Endometrial microvascular endothelial cells (primary cell): ENCODE results near the gene ABCC1. TPM values are rescaled to one million over a fixed set of nuclear protein-coding genes. Genes with fewer than 3 reads are reported as not detected.
"Not testable (repeated sequence)": the region's sequence is repeated elsewhere in the genome, so short reads cannot be mapped to it uniquely, and the experiment has no call there.

Source experiments
- in situ Hi-C: cut with HindIII; loops from 2 replicates; pipeline ENCODE4 v1.10.0; 2017; ENCODE audit warnings: low sequenced_read_pairs, low pct_unique_long_range_greater_than_20kb; ENCODE audit errors: inconsistent ontology term
- total RNA-seq: library from RNA; depleted of rRNA; stranded (reverse); fragments of >200 nt; gene quantifications from one replicate; pipeline ENCODE4 v1.2.3, GENCODE V29; 2015; ENCODE audit errors: inconsistent ontology term

ABCC1 gene
- total RNA-seq, 1 donor from 2014 or later = 26.0 TPM

DNA sequence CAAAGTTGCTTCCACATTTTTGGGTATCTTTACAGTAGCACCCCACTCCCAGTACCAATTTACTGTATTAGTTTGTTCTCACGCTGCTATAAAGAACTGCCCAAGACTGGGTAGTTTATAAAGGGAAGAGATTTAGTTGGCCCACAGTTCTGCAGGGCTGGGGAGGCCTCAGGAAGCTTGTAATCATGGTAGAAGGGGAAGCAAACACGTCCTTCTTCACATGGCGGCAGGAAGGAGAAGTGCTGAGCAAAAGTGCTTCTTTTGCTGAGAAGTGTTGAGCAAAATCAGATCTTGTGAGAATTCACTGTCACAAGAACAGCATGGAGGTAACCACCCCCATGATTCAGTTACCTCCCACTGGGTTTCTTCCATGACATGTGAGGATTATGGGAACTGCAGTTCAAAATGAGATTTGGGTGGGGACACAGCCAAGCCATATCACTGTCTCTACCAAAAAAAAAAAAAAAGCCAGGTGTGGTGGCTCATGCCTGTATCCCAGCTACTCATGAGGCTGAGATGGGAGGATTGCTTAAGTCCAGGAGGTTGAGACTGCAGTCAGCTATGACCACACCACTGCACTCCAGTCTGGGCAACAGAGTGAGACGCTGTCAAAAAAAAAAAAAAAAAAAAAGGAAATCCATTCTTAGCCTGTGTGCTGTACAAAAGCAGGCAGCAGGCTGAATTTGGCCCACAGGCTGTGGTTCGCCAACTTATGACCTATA lies 32.9 kb downstream of the ABCC1 start:
- in situ Hi-C loops = not testable (repeated sequence)

DNA sequence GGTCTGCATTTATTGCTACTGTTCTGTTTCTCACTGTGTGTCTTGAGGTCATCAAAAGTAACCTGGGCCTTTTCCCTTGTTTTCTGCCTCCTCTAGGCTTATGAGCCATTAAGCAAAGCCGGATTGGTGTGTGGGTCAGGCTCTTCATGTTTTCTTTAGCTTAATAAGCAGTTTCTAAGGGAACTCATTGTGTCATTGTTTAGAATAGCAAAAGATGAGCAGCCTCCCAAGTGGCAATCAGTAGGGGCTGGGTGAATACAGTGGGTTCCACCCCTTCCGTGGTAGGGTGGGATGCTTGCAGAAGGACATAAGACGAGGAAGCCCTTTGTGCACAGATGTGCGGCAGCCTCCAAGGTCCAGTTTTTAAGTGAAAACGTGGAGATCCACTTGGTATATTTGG lies 34.5 kb downstream of the ABCC1 start:
- in situ Hi-C loops = no loop called here

DNA sequence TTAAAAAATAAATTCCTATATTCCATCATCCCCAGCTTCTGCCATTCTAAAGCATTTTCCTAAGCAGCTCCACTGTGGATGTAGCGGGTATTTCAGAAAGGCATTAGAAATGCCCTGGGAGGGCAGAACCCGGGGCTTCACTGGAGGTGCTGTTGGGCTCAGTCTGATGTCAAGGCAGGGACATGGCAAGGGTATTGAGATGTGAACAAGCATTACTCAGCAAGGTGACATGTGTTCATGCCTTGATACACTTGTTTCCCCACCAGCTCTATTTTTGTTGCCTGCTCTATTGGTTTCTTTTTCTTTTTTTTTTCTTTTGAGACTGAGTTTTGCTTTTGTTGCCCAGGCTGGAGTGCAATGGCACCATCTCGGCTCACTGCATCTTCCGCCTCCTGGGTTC lies 35.7 kb downstream of the ABCC1 start:
- in situ Hi-C loops = no loop called here

GRCh38 chr16:15986261-15986660 lies 36.8 kb downstream of the ABCC1 start:
- in situ Hi-C loops = no loop called here

DNA sequence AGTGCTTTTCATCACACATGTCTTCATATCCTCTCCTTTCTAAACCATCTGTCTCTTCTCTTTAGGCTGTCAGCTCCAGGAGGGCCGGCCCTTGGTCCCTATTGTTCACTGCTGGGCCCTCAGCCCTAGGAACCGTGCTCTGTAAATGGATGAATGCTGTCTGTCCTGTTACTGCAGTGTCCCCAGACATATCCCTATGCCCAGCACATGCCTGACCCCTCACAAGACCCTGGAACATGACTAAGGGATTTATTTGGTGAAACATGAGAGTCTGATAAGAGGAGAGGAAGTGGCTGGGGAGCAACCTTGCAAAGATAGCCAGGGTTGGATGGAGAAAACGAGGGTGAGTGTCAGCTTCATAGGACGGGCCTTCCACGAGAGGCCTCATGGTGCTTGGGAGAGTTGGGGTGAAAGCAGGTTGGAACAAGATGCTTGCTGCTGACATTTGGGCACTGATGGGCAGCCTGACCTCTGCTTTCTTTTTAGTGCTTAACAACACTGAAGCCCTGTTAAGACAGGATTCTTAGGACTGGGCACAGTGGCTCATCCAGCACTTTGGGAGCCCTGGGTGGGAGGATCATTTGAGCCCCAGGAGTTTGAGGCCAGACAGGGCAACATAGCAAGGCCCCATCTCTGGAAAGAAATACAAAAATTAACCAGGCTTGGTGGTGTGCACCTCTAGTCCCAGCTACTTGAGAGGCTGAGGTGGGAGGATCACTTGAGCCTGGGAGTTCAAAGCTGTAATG lies 39.0 kb downstream of the ABCC1 start:
- in situ Hi-C loops = no loop called here

DNA sequence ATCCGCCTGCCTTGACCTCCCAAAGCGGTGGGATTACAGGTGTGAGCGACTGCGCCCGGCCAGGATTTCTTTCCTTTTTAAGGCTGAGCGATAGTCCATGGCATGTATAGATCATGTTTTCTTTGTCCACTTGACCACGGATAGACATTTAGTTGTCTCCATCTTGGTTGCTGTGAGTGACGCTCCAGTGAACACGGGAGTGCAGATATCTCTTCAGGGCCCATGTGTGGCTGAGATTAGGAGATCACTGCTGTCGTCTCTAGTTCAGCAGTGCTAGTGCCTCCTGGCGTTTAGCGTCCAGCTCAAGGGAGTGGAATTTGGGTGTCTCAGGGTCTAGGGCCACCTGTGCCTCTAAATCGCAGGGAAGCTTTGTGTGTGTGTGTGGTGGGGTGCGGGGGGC lies 41.5 kb downstream of the ABCC1 start:
- in situ Hi-C loops = no loop called here

DNA sequence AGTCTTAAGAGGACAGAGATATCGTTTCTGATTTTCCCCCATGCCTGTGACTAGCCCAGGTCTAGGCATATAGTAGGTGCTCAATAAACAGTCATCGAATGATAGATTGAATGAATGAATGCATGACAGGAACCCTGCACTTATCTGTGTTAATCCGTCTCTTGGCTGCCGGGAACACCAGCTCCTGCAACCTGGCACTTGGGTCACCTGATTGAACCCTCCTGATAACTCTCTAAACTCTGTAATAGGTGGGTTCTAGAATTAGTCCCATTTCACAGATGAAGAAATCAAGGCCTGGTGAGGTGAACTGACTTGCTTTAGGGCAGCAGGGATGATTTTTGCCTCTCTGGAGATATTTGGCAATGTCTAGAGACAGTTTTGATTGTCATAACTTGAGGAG lies 43.7 kb downstream of the ABCC1 start:
- in situ Hi-C loops = no loop called here

DNA sequence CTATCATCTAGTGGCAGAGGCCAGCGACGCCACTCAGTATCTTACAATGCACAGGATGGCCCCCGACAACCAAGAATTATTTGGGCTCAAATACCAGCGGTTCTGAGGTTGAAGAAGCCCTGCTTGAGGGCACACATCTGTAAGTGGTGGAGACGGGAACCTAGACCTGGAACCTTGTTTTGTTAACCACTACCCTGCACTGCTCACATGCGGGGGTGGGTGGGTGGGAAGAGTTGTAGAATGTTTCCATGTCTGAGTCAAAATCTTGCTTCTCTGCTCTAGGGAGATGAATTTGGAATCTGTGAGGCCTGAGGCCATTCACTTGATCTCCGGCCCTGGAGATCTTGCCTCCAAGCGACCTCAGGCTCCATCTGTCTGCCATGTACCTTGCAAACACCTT lies 44.1 kb downstream of the ABCC1 start:
- in situ Hi-C loops = no loop called here

DNA sequence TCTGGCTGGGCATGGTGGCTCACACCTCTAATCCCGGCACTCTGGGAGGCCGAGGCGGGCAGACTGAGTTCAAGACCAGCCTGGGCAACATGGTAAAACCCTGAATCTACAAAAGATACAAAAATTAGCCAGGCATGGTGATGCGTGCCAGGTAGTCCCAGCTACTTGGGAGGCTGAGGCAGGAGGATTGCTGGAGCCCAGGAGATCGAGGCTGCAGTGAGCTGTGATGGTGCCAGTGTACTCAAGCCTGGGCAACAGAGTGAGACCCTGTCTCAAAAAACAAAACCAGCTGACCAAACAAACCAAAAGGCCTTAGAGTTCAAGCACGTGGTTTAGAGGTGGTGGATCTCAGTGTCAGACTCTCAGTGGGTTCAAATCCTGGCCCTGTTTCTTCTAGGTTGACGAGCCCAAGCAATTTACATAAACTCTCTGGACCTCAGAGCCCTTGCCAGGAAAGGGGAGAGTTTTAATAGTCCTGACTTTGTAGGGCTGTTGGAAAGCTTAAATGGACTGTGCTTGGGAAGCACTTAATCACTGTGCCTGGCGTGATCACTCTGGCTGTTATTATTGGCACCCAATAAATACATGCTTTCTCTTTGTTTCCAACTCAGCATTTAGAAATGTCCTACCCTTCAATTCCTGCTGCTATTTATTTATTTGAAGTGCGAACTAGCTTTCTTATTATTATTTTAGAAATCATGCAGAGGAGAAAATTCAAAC lies 44.7 kb downstream of the ABCC1 start:
- in situ Hi-C loops = no loop called here

DNA sequence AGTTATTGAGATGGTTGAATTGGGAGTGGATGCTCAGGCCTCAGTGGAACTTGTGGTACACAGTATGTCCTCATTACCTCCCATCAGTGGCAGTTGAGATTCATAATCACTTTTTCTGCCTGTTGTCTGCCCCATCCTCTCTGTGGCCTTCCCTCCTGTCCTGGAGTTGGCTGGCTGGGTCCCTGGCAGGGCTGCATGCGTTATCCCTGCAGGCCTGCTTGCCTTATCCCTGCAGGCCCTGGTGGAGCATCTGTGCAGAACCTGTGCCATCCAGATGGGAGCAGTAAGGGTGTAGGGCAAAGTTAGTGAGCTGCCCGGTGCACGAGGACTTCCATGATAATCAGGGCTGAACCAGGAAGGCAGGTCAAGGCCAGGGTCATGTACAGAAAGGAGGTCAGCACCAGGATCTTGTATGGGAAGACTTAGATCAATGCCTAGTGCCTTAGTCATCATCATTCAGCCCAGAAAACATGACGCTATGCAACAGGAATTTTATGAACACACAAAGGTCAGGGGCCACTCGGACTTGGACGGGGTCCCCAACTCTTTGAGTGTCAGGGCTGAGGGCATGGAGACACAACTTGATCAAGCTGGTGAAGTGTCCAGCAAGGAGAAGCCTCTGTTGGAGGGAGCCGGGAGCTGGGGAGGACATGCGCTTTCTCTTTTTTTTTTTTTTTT lies 47.2 kb downstream of the ABCC1 start:
- in situ Hi-C loops = no loop called here

- in situ Hi-C loops = no loop called here
Observed at GRCh38 chr16:16000685-16001084, 51.3 kb downstream of the ABCC1 start.

DNA sequence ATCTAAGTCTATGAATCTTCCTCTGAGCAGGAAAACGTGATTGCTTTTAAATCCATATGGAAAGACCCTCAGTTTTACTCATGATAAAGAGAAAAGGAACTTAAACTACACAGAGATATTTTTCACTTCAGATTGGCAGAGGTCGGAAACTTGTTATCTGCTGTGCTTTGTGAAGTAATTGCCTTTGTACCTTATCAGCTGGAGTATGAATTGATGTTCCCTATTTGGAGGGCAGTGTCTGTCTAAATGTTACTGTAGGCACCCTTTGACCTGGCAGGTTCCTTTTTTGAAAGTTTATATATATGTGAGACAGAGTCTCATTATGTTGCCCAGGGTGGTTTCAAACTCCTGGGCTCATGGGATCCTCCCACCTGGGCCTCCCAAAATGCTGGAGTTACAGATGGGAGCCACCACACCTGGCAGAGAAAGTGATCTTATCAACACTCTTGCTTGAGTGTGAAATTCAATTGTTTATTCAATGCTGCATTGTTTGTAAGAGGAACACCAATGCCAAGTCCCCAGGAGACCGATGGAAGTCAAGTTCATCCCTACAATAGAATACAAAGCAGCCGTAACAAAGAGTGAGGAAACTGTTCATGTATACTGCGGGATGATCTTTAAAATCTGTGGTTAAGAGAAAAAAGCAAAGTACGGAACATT lies 52.3 kb downstream of the ABCC1 start:
- in situ Hi-C loops = no loop called here

GRCh38 chr16:16003719-16004313 lies 54.4 kb downstream of the ABCC1 start:
- in situ Hi-C loops = no loop called here

GRCh38 chr16:16004314-16004749 lies 54.9 kb downstream of the ABCC1 start:
- in situ Hi-C loops = no loop called here

GRCh38 chr16:16005721-16006120 lies 56.3 kb downstream of the ABCC1 start:
- in situ Hi-C loops = no loop called here

DNA sequence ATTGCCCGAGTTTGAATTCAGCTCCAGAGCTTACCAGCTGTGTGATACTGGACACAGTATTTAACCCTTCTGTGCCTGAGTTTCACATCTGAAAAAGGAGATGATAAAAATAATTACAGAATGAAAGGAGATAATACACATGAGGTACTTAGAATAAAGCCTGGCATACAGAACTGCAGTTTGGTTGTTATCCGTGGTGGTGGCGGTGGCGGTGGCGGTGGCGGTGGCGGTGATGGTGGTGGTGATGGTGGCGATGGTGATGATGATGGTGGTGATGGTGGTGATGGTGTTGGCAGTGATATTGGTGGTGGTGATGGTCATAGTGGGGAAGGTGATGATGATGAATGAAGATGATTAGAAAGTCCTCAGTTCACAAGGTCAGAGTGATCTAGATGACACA lies 57.2 kb downstream of the ABCC1 start:
- in situ Hi-C loops = no loop called here

DNA sequence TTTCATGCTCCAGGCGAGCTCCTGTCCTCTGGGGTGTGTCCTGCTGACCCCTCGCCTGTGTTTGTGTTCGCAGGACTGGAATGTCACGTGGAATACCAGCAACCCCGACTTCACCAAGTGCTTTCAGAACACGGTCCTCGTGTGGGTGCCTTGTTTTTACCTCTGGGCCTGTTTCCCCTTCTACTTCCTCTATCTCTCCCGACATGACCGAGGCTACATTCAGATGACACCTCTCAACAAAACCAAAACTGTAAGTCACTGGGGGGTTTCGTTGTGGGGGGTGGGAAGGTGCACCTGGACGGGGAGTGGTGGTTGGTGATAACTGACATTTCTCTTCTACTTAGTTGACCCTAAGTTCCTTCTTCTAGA lies 58.3 kb downstream of the ABCC1 start:
- in situ Hi-C loops = no loop called here

GRCh38 chr16:16008666-16009065 lies 59.2 kb downstream of the ABCC1 start:
- in situ Hi-C loops = no loop called here

- in situ Hi-C loops = no loop called here
Observed at GRCh38 chr16:16009401-16009800, 60.0 kb downstream of the ABCC1 start.
